Measurements from ENCODE around the gene CHMP4A. TPM values are rescaled to one million over a fixed set of nuclear protein-coding genes. Genes with fewer than 3 reads are reported as not detected.

The CHMP4A gene
- total and polyA plus RNA-seq, 9 of the 15 experiments (the other 6 are each of a cell fraction or from before 2014, with no cell fraction given) = 28.8 to 104 (median 52.7) TPM

GRCh38 chr14:24188251-24189058, 24.8 kb downstream of the CHMP4A start, which contains the start of gene IPO4 (continued):
- TF ChIP-seq ZEB2 (IDR thresholded peaks at IDR 0.05) (peak; percentile 97), PYGO2 (tag; IDR thresholded peaks at IDR 0.05) (no peak), ZNF436 (CRISPR knock-in tag; IDR thresholded peaks at IDR 0.05) (no peak), CCNT2 (IDR thresholded peaks at IDR 0.05; ENCODE audit: borderline replicate concordance, extremely low read depth, insufficient read length, low read depth, low read length) (peak; percentile 44), CREB3L1 (IDR thresholded peaks at IDR 0.05; ENCODE audit: borderline replicate concordance, low read depth) (peak; percentile 65; the same call in 1 of the 2 replicates), TEAD2 (tag; IDR thresholded peaks at IDR 0.05) (no peak), ZNF395 (CRISPR knock-in tag; IDR thresholded peaks at IDR 0.05) (peak; percentile 82; the same call in 1 of the 2 replicates), E2F6 (IDR thresholded peaks at IDR 0.05; ENCODE audit: borderline replicate concordance in 1 of 2, extremely low read depth in 1 of 2, insufficient read depth in 1 of 2, insufficient read length in 1 of 2, low read depth in 1 of 2, low read length in 1 of 2, poor library complexity in 1 of 2, severe bottlenecking in 1 of 2) (peak in 1 of 2 experiments; percentile 44), SMARCC2 (IDR thresholded peaks at IDR 0.05; ENCODE audit: low read depth) (no peak), MXD1 (CRISPR knock-in tag; IDR thresholded peaks at IDR 0.05; ENCODE audit: borderline replicate concordance, poor library complexity, severe bottlenecking) (peak; percentile 92), FIP1L1 (IDR thresholded peaks at IDR 0.05; ENCODE audit: low read depth, low read length, poor library complexity, severe bottlenecking) (peak; percentile 29), ZNF133 (CRISPR knock-in tag; IDR thresholded peaks at IDR 0.05) (no peak), THAP7 (CRISPR knock-in tag; IDR thresholded peaks at IDR 0.05) (peak; percentile 42; the same call in 1 of the 2 replicates)

All from K562 (cell line).